Right lobe of liver (tissue), 6 donors: ENCODE results near the gene INTS7. TPM values are rescaled to one million over a fixed set of nuclear protein-coding genes. Genes with fewer than 3 reads are reported as not detected.

Experiments used
- ATAC-seq, 4 donors: fragments of 200-7000 bp; cut with Tn5 transposase; one replicate each; pipeline ENCODE4 v1.9.1; 2020; ENCODE audit warnings: mild to moderate bottlenecking in 4 of 4, moderate library complexity in 4 of 4
- DNase-seq, 3 donors: peaks; one replicate each; pipeline ENCODE4 v3.0.0-alpha.2; 2020
- H3K27ac ChIP-seq, 3 donors: fragments of 200-600 bp; one replicate each; pipeline ENCODE4 v1.8.0; 2022
- H3K27me3 ChIP-seq, 2 donors: fragments of 200-600 bp; one replicate each; pipeline ENCODE4 v1.8.0; 2022
- H3K36me3 ChIP-seq, 4 donors: fragments of 200-600 bp; sonication (generic) in 1 of 4; one replicate each; pipeline versions ENCODE4 v1.5.1 to v1.8.0; 2017 to 2022; ENCODE audit warnings: control low read depth in 1 of 4
- H3K4me1 ChIP-seq, 4 donors: fragments of 200-600 bp; sonication (generic) in 1 of 4; one replicate each; pipeline versions ENCODE4 v1.5.1 to v1.8.0; 2017 to 2022; ENCODE audit warnings: control low read depth in 1 of 4
- H3K4me3 ChIP-seq, 3 donors: fragments of 200-600 bp; one replicate each; pipeline ENCODE4 v1.8.0; 2022
- H3K9me3 ChIP-seq, 4 donors: fragments of 200-600 bp; sonication (generic) in 1 of 4; one replicate each; pipeline versions ENCODE4 v1.5.1 to v1.8.0; 2017 to 2022; ENCODE audit warnings: control low read depth in 1 of 4
- CTCF ChIP-seq, 4 donors: fragments of 200-600 bp in 3 of 4; fragments of 450-650 bp in 1 of 4; IDR thresholded peaks; one replicate each; pipeline versions ENCODE4 v1.5.1 to v1.8.0; 2016 to 2022; ENCODE audit warnings: antibody characterized with exemption in 4 of 4, mild to moderate bottlenecking in 2 of 4
- POLR2A ChIP-seq: fragments of 450-650 bp; IDR thresholded peaks from one replicate; pipeline ENCODE4 v1.6.1; 2017; ENCODE audit warnings: antibody characterized with exemption, mild to moderate bottlenecking
- WGBS: methylation state at CpG from one replicate; pipeline ENCODE4 v1.1.6; 2018; ENCODE audit warnings: low coverage, low lambda C conversion rate; ENCODE audit not compliant: insufficient coverage; ENCODE audit errors: missing lambda C conversion rate; 5-methylcytosine and 5-hydroxymethylcytosine counted together
- intact Hi-C, 2 donors: fragments of 100-400 bp; cut with DNase I; formaldehyde crosslinking; loops; one replicate each; pipeline versions ENCODE4 v1.11.2 to v1.14.1; 2022
- total RNA-seq, 6 experiments: library from RNA; depleted of rRNA in 2 of 6; stranded (reverse); fragments of >200 nt in 2 of 6; fragmentation: NEBNext Ultra II Directional in 3 of 6; extraction: Animal tissue kit (Norgen Biotek cat#: 25700) in 3 of 6; gene quantifications; one replicate each; pipeline versions ENCODE4 v1.1.0 to v1.2.4, GENCODE V29; 2016 to 2023
- donor health status: DM: no; HTN: yes; CAD: no.
- donor health status: DM: no; HTN: no; CAD: no.
- donor health status: DM: no; HTN: no; CAD: no.
- donor health status: DM: no; HTN: yes; CAD: no.
- donor health status: DM: no; HTN: yes; CAD: no.

The INTS7 gene
- total RNA-seq, 6 experiments from 2014 or later = 5.9 to 14.2 (median 9.6) TPM

GRCh38 chr1:211948377-211948776 lies 87.0 kb downstream of the INTS7 start:
- WGBS = 86% methylated on average over 5 of the region's 5 CpGs
- no peaks in the 10 kb centered on the region for H3K36me3 ChIP-seq
- H3K4me1 ChIP-seq = peaks cover 0 to 37% (median 7%) of the 10 kb centered on the region in 4 donors
- peak overlapping the region in 1 of 3 donors; percentile 30 for H3K27ac ChIP-seq
- no peak for TF ChIP-seq CTCF (IDR thresholded peaks at IDR 0.05)
- TF ChIP-seq POLR2A = no peak
- DNase-seq (no peak), ATAC-seq (peak in 1 of 4 donors; percentile 9)
- H3K9me3 ChIP-seq = no peaks in the 10 kb centered on the region
- no peak overlapping the region for H3K4me3 ChIP-seq
- no peaks in the 10 kb centered on the region for H3K27me3 ChIP-seq
- intact Hi-C loops = no loop called here

GRCh38 chr1:211947396-211948295 lies 87.7 kb downstream of the INTS7 start:
- Histone ChIP-seq H3K4me3 (no peak overlapping the region), H3K9me3 (no peaks in the 10 kb centered on the region), H3K36me3 (no peaks in the 10 kb centered on the region), H3K27ac (peak overlapping the region in 1 of 3 donors; percentile 30), H3K27me3 (no peaks in the 10 kb centered on the region), H3K4me1 (peaks cover 0 to 39% (median 7%) of the 10 kb centered on the region in 4 donors)
- intact Hi-C loops = no loop called here
- DNase-seq = no peak
- TF ChIP-seq CTCF (IDR thresholded peaks at IDR 0.05) (no peak), POLR2A (no peak)
- no peak for ATAC-seq
- WGBS = 67% methylated on average over 8 of the region's 11 CpGs

- Histone ChIP-seq H3K4me1 (peaks cover 0 to 39% (median 7%) of the 10 kb centered on the region in 4 donors), H3K36me3 (no peaks in the 10 kb centered on the region), H3K4me3 (no peak overlapping the region), H3K9me3 (no peaks in the 10 kb centered on the region), H3K27ac (peak overlapping the region; percentile 49 to 73 (median 52)), H3K27me3 (no peaks in the 10 kb centered on the region)
- peak; percentile 74 to 93 (median 85) for DNase-seq
- intact Hi-C loops = no loop called here
- WGBS = 40% methylated on average over 10 of the region's 10 CpGs
- peak; percentile 93 to 98 (median 96) for ATAC-seq
- peak; percentile 68 to 84 (median 78) for TF ChIP-seq CTCF (IDR thresholded peaks at IDR 0.05)
- peak; percentile 19 for TF ChIP-seq POLR2A
Observed at GRCh38 chr1:211944733-211945500, 90.4 kb downstream of the INTS7 start.

GRCh38 chr1:211942583-211942982 lies 92.8 kb downstream of the INTS7 start:
- H3K36me3 ChIP-seq = no peaks in the 10 kb centered on the region
- intact Hi-C loops = no loop called here
- no peak overlapping the region for H3K27ac ChIP-seq
- H3K27me3 ChIP-seq = no peaks in the 10 kb centered on the region
- H3K9me3 ChIP-seq = no peaks in the 10 kb centered on the region
- ATAC-seq = no peak
- DNase-seq = no peak
- H3K4me1 ChIP-seq = peaks cover 0 to 53% (median 7%) of the 10 kb centered on the region in 4 donors
- WGBS = 88% methylated on average over 3 of the region's 3 CpGs
- no peak overlapping the region for H3K4me3 ChIP-seq
- no peak for TF ChIP-seq POLR2A
- no peak for TF ChIP-seq CTCF (IDR thresholded peaks at IDR 0.05)
